Epidermal melanocyte (primary cell): ENCODE data around the gene ZNF792.
"Not testable (repeated sequence)": the region's sequence is repeated elsewhere in the genome, so short reads cannot be mapped to it uniquely, and the experiment has no call there.

ENCODE experiments used
- DNase-seq: peaks from one replicate; pipeline ENCODE4 v3.0.0; 2011; ENCODE audit warnings: low spot score; ENCODE audit not compliant: insufficient read length

ZNF792 gene

GRCh38 chr19:34963573-34964406 is at the start of gene ZNF792:
ZNF792 (minus strand) TSS chr19:34964229; CDS start chr19:34963662, 567 bp downstream.
- DNase-seq: peak; percentile 59

- peak; percentile 89 for DNase-seq
These were observed 49.2 kb upstream of the ZNF792 start for GRCh38 chr19:35013041-35013819.

DNA sequence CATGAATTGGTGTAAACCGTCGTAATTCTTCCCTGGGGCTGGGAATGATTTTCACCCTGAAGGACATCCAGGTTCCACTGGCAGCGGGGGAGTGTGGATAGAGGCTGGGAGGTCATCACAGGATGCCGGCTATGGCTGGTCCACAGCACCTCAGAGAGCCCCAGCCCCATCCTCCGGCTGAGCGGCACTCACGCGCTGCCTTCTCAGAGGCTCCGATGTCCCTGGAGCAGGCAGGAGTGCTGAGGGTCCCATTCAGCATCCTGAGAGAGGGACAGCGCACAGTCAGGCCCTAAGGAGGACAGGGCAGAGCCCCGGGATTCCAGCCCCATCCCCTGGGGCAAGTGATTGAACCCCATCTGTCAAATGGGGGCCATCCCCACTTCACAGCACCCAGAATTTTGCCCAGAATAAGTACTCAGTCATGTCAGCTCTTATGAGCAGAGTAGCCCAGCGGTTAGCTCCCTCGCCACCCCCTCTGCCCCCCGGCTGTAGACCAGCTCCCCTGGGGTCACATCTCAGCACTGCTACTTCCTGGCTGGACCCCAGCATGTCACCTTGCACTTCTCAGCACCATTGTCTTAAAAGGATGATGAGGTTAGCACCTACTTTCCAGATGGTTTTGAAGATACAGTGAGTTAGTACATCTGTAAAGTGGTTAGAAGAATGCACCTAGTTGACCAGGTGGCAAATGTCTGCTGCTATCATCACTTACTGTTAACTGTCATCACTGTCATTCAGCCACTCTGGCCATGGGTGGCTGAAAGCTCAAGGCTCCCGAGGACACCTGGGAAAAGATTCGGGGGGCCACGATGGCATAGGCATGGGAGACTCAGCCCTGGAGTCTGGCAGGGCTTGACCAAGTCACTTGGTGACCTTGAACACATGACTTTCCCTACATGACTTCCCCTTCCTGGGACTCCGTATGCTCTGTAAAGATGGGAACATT is 48.0 kb upstream of the ZNF792 start:
- no peak for DNase-seq

- DNase-seq: no peak
These were observed 47.2 kb upstream of the ZNF792 start for GRCh38 chr19:35011091-35011689.

- no peak for DNase-seq
These were observed 45.7 kb upstream of the ZNF792 start for GRCh38 chr19:35009424-35010415.

DNA sequence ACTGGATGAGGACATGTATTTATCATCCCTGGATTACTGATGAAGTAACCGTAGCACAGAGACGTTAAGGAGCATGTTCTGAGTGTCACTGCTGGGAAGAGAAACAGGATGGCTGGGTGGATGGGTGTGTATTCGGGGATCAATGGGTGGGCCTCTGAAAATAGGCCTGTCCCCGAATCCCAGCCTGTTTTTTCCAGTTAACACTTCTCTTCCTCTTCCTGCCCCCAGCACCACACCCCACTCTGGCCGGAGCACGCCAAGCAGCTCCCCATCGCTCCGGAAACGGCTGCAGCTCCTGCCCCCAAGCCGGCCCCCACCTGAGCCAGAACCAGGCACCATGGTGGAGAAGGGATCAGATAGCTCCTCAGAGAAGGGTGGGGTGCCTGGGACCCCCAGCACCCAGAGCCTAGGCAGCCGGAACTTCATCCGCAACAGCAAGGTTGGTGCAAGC is 44.9 kb upstream of the ZNF792 start:
- no peak for DNase-seq

DNA sequence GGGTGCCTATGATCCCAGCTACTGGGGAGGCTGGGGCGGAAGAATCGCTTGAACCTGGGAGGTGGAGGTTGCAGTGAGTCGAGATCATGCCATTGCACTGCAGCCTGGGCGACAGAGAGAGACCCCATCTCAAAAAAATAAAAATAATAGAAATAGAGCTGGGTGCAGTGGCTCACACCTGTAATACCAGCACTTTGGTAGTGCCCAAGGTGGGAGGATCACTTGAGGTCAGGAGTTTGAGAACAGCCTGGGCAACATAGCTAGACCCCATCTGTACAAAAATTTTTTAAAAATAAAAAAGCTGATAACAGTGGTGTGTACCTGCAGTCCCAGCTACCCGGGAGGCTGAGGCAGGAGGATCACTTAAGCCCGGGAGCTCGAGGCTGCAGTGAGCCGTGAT is 43.4 kb upstream of the ZNF792 start:
- DNase-seq: not testable (repeated sequence)

DNA sequence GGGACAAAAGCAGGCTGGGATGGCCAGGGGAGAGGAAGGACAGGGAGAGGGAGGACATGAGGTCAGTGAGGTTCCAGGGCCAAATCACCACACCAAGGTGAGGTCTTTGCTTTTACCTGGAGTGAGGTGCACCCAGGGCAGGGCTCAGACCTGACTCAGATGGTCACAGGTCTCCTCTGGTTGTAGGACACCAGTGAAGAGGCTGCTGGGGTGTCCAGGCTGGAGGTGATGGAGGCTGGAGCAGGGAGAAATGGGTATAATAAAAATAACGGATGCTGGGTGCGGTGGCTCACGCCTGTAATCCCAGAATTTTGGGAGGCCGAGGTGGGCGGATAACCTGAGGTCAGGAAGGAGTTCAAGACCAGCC is 43.0 kb upstream of the ZNF792 start:
- DNase-seq: no peak

GRCh38 chr19:35006342-35006998 is 42.4 kb upstream of the ZNF792 start:
- no peak for DNase-seq

DNA sequence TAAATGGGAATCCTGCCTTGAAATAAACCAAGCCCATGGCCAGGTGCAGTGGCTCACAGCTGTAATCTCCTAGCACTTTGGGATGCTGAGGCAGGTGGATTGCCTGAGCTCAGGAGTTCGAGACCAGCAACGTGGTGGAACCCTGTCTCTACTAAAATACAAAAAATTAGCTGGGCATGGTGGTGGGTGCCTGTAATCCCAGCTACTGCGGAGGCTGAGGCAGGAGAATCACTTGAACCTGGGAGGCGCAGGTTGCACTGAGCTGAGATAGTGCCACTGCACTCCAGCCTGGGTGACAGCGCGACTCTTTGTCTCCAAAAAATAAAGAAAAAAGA is 41.9 kb upstream of the ZNF792 start:
- DNase-seq: not testable (repeated sequence)

DNA sequence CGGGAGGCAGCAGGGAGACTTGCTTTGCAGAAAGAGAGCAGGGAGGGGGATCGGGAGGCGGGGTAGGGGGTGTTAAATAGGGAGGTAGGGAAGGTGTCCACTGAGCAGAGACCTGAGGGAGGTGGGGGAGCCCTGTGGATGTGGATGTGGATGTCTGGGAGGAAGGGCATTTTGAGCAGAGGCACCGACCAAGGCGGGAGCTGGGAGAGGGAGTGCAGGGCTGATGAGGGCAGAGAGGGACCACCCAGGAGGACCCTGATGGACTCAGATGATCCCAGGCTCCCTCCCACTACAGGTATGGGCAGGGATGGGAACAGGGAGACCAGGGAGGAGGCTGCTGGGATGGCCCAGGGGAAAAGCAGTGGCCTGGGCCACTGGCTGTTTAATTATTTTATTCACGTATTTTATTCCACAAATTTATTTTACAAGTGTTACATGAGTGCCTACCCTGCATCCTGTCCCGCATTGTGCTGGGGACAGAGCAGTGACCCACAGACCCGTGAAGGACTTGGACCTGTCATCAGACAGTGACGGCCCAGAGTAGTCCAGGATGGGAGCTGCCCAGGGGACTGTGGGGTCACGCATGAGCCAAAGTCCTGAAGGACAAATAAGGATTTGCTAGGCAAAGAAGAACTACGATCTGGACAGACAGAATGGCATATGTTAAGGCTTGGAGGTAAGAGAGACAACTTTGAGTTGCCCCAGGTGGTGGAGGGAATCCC is 41.4 kb upstream of the ZNF792 start:
- no peak for DNase-seq

DNA sequence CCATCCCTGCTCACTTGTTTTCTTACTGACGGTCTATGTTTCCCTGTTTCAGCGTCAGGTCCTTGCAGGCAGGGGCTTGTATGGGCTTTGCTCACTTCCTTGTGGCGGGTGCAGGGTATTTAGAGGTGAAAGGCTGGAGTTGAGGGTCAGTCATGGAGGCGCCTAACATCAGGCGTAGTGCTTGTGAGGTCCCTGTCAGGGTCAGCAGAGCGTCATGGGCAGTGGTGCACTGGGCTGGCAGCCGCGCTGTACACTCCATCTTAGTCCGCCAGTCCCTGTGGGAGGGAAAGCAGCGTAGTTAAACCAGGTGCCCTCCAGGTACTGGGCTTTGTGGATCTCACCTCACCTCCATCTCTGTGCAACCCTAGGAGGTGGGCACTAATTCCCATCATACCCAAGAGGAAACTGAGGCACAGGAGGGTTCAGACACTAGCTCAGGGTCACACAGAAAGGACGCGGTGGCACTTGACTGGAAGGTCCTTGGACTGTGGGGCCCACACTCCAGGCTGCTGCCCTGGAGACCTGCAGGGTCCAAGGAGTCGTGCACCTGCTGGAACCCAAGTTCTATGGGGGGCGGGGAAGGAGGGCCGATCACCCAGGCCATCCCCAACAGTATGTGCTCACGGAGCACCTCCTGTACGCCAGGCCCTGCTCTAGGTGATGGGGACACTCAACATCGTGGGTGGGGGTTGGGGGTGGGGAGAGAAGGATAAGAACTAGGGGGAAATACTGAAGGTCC is 40.7 kb upstream of the ZNF792 start:
- no peak for DNase-seq

GRCh38 chr19:35002037-35002535 is 38.1 kb upstream of the ZNF792 start:
- DNase-seq: no peak

DNA sequence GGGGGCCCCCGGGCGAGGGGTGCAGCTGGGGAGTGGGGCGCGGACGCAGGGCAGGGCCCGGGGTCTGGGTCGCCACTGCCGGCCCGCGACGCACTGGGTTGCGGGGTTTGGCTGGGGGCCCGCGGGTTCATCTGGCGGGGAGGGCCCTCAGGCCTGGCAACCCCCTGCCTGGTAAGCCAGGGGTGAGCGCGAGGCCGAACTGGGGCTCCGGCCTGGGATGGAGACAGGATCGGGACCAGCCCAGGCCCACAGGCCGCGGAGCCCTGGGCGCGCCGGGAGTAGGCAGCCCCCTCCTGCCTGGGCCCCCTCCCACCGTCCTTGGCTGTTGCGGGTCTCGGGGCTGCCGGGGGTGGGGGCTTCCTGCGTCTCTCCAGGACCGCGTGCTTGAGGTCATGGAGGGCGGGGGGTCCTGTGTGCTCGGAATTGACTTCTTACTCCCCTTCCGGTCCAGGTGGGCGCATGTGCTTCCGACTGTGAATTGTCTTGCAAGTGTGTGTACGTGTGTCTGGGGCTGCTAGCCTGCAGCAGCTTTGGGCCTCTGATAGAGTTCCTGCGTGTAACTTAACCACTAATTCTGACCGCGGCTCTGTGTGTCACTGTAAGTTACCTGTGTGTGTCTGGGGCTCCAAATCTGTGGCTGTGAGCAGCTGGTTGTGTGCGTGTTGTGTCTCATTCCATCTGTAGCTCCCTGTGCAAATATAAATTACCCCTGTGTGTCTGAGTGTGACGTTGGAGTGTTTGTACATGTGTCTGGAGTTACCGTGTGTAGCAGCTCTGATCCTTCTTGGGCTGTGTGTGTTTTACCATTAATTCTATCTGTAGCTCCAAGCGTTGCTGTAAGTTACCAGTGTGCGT is 36.8 kb upstream of the ZNF792 start:
- peak; percentile 33 for DNase-seq

DNA sequence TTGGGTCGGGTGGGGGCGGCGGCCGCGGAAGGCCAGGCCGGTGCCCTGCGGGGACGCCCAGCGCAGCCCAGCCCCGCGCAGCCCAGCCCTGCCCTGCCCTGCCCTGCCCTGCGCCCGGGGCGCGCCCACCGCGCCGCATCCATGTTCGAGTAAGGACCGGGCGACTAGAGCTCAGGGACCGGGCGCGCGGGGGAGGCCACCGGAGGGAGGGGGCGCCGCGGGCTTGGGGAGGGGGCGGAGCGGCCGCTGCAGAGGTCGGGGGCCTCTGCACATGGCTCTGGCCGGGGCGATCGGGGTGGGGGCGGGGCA is 36.3 kb upstream of the ZNF792 start:
- no peak for DNase-seq

- DNase-seq: peak; percentile 97
These were observed 35.7 kb upstream of the ZNF792 start, which contains the start of gene GRAMD1A for GRCh38 chr19:34999498-35000337. GRAMD1A (plus strand) TSS chr19:35000323; CDS start chr19:35000479, 156 bp downstream.
